HepG2 (cell line): ENCODE results near the gene SUPT20HL1. TPM values are rescaled to one million over a fixed set of nuclear protein-coding genes. Genes with fewer than 3 reads are reported as not detected.

ENCODE experiments used
- ZNF230 ChIP-seq: sonication (generic); formaldehyde crosslinking; IDR thresholded peaks from 2 replicates; pipeline ENCODE4 v1.4.0; 2020; ENCODE audit warnings: mild to moderate bottlenecking, missing genetic modification reagents
- polyA plus RNA-seq, 8 experiments: library from polyadenylated mRNA; depleted of rRNA in 3 of 8; stranded (reverse) in 7 of 8; unstranded in 1 of 8; fragments of >200 nt; fragmentation: Illumina TruSeq in 4 of 8; extraction: Trizol in 4 of 8; gene quantifications; 2 replicates each; pipeline versions ENCODE4 v1.2.1 to v1.2.3, GENCODE V29; 2011 to 2016; ENCODE audit warnings: low read depth in 4 of 8, missing spikeins in 1 of 8, mixed read lengths in 1 of 8; ENCODE audit not compliant: insufficient read depth in 1 of 8
- total RNA-seq, 5 experiments: library from RNA; depleted of rRNA; stranded (reverse); fragments of >200 nt; fragmentation: Illumina TruSeq; extraction: Trizol; gene quantifications; 2 replicates each; pipeline ENCODE4 v1.2.3, GENCODE V29; 2016; ENCODE audit warnings: low read depth in 1 of 5

Gene SUPT20HL1
- total and polyA plus RNA-seq, 2 of the 13 experiments (the other 11 are each of a cell fraction or from before 2014, with no cell fraction given): not detected

DNA sequence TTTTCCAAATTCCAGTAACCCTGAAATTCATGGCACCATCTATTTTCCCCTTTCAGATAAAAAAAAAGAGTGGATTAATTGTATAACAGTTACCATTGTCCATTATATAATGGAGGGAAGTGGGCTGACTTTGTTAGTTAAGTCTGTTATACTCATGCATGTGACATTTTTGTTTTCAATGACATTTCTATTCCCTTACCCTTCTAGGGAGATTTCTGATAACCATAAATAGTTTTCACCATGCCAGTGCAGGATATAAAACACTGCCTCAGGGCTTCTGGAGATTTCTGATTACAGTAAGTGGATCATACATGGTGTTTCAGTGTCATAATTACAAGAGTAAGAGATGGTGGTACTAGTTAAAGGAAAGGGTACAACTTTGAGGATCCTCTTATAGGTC, 45.5 kb downstream of the SUPT20HL1 start (continued):
- no peak for TF ChIP-seq ZNF230 (CRISPR knock-in tag)

Other genes starting within 250 kb of the SUPT20HL1 start
- gene ZFX, start 210.9 kb upstream of the SUPT20HL1 start, total RNA-seq (2016; rRNA removed; fragmentation: Illumina TruSeq; extraction: Trizol): 37.3 and 66.3 TPM in 2 replicates
- gene ZFX, start 210.9 kb upstream of the SUPT20HL1 start, polyA plus RNA-seq (2011; rRNA removed): 13.8 and 14.9 TPM in 2 replicates
- gene SUPT20HL2, start 46.6 kb upstream of the SUPT20HL1 start, total RNA-seq (2016; rRNA removed; fragmentation: Illumina TruSeq; extraction: Trizol): not detected in 2 replicates
- gene SUPT20HL2, start 46.6 kb upstream of the SUPT20HL1 start, polyA plus RNA-seq (2011; rRNA removed): not detected in 2 replicates
- gene PDK3, start 104.6 kb downstream of the SUPT20HL1 start, total RNA-seq (2016; rRNA removed; fragmentation: Illumina TruSeq; extraction: Trizol): 9.1 and 13.3 TPM in 2 replicates
- 7.3 and 10.5 TPM in 2 replicates for gene PDK3, start 104.6 kb downstream of the SUPT20HL1 start, polyA plus RNA-seq (2011; rRNA removed)